T-helper 2 cell treated with Interferon-gamma antibody and Interleukin-4, amounts not matched to agents 5 μg/mL and 100 μg/mL, for 36 hours (primary cell): ENCODE measurements around the gene NSG2.

Experiments
- DNase-seq: peaks from one replicate; pipeline ENCODE4 v3.0.0; 2021; ENCODE audit warnings: low spot score
- H3K27ac Mint-ChIP-seq: one replicate; pipeline ENCODE4 v1.8.0; 2021; ENCODE audit warnings: mild to moderate bottlenecking, mixed read lengths
- H3K27me3 Mint-ChIP-seq: one replicate; pipeline ENCODE4 v1.8.0; 2021; ENCODE audit warnings: low read depth, mixed read lengths
- H3K36me3 Mint-ChIP-seq: one replicate; pipeline ENCODE4 v1.8.0; 2021; ENCODE audit warnings: low read depth, mixed read lengths
- H3K4me1 Mint-ChIP-seq: one replicate; pipeline ENCODE4 v1.8.0; 2021; ENCODE audit warnings: low read depth, mixed read lengths
- H3K4me3 Mint-ChIP-seq: one replicate; pipeline ENCODE4 v1.8.0; 2022; ENCODE audit warnings: mild to moderate bottlenecking, moderate library complexity, mixed read lengths
- H3K9me3 Mint-ChIP-seq: one replicate; pipeline ENCODE4 v1.8.0; 2021; ENCODE audit warnings: mixed read lengths

The NSG2 gene

GRCh38 chr5:174074369-174074768 lies 28.9 kb downstream of the NSG2 start:
- H3K9me3 Mint-ChIP-seq = no peaks in the 10 kb centered on the region
- no peaks in the 10 kb centered on the region for H3K27me3 Mint-ChIP-seq
- no peaks in the 10 kb centered on the region for H3K36me3 Mint-ChIP-seq
- H3K27ac Mint-ChIP-seq = no peak overlapping the region
- H3K4me1 Mint-ChIP-seq = no peaks in the 10 kb centered on the region
- no peak for DNase-seq
- no peak overlapping the region for H3K4me3 Mint-ChIP-seq

- Mint-ChIP-seq H3K36me3 (no peaks in the 10 kb centered on the region), H3K4me1 (no peaks in the 10 kb centered on the region), H3K4me3 (no peak overlapping the region), H3K27me3 (no peaks in the 10 kb centered on the region), H3K27ac (no peak overlapping the region), H3K9me3 (no peaks in the 10 kb centered on the region)
- no peak for DNase-seq
Measured at GRCh38 chr5:174078416-174078815, 32.9 kb downstream of the NSG2 start.

- DNase-seq = no peak
- no peaks in the 10 kb centered on the region for H3K36me3 Mint-ChIP-seq
- H3K4me1 Mint-ChIP-seq = no peaks in the 10 kb centered on the region
- H3K4me3 Mint-ChIP-seq = no peak overlapping the region
- H3K27ac Mint-ChIP-seq = no peak overlapping the region
- no peaks in the 10 kb centered on the region for H3K27me3 Mint-ChIP-seq
- H3K9me3 Mint-ChIP-seq = no peaks in the 10 kb centered on the region
Measured at GRCh38 chr5:174082286-174082685, 36.8 kb downstream of the NSG2 start.

- DNase-seq = no peak
- no peak overlapping the region for H3K4me3 Mint-ChIP-seq
- no peaks in the 10 kb centered on the region for H3K9me3 Mint-ChIP-seq
- no peaks in the 10 kb centered on the region for H3K27me3 Mint-ChIP-seq
- no peaks in the 10 kb centered on the region for H3K36me3 Mint-ChIP-seq
- H3K27ac Mint-ChIP-seq = no peak overlapping the region
- no peaks in the 10 kb centered on the region for H3K4me1 Mint-ChIP-seq
Measured at GRCh38 chr5:174083056-174083827, 37.7 kb downstream of the NSG2 start.

- no peak for DNase-seq
Measured at GRCh38 chr5:174084691-174085154, 39.2 kb downstream of the NSG2 start.

GRCh38 chr5:174086751-174087150 lies 41.2 kb downstream of the NSG2 start:
- Mint-ChIP-seq H3K36me3 (no peaks in the 10 kb centered on the region), H3K4me3 (no peak overlapping the region), H3K27me3 (no peaks in the 10 kb centered on the region), H3K9me3 (no peaks in the 10 kb centered on the region), H3K4me1 (no peaks in the 10 kb centered on the region), H3K27ac (no peak overlapping the region)
- no peak for DNase-seq

More at GRCh38 chr5:174084691-174085154, 39.2 kb downstream of the NSG2 start:
- Mint-ChIP-seq H3K9me3 (no peaks in the 10 kb centered on the region), H3K4me1 (no peaks in the 10 kb centered on the region), H3K27me3 (no peaks in the 10 kb centered on the region), H3K36me3 (no peaks in the 10 kb centered on the region), H3K27ac (no peak overlapping the region), H3K4me3 (no peak overlapping the region)

GRCh38 chr5:174087783-174088182 lies 42.3 kb downstream of the NSG2 start:
- Mint-ChIP-seq H3K36me3 (no peaks in the 10 kb centered on the region), H3K9me3 (no peaks in the 10 kb centered on the region), H3K4me3 (no peak overlapping the region), H3K27me3 (no peaks in the 10 kb centered on the region), H3K4me1 (no peaks in the 10 kb centered on the region), H3K27ac (no peak overlapping the region)
- no peak for DNase-seq

- Mint-ChIP-seq H3K36me3 (no peaks in the 10 kb centered on the region), H3K4me3 (no peak overlapping the region)
- DNase-seq = no peak
Measured at GRCh38 chr5:174090129-174090528, 44.6 kb downstream of the NSG2 start.

GRCh38 chr5:174093123-174093522 lies 47.6 kb downstream of the NSG2 start:
- Mint-ChIP-seq H3K9me3 (no peaks in the 10 kb centered on the region), H3K27me3 (no peaks in the 10 kb centered on the region), H3K36me3 (no peaks in the 10 kb centered on the region), H3K27ac (no peak overlapping the region), H3K4me1 (no peaks in the 10 kb centered on the region), H3K4me3 (no peak overlapping the region)
- DNase-seq = no peak

More at GRCh38 chr5:174090129-174090528, 44.6 kb downstream of the NSG2 start:
- H3K27ac Mint-ChIP-seq = no peak overlapping the region
- no peaks in the 10 kb centered on the region for H3K4me1 Mint-ChIP-seq
- no peaks in the 10 kb centered on the region for H3K9me3 Mint-ChIP-seq
- H3K27me3 Mint-ChIP-seq = no peaks in the 10 kb centered on the region

- H3K27ac Mint-ChIP-seq = no peak overlapping the region
- no peaks in the 10 kb centered on the region for H3K4me1 Mint-ChIP-seq
- no peak overlapping the region for H3K4me3 Mint-ChIP-seq
- no peaks in the 10 kb centered on the region for H3K9me3 Mint-ChIP-seq
- no peaks in the 10 kb centered on the region for H3K36me3 Mint-ChIP-seq
- H3K27me3 Mint-ChIP-seq = no peaks in the 10 kb centered on the region
- no peak for DNase-seq
Measured at GRCh38 chr5:174094857-174095606, 49.5 kb downstream of the NSG2 start.

GRCh38 chr5:174096619-174097018 lies 51.1 kb downstream of the NSG2 start:
- H3K4me1 Mint-ChIP-seq = no peaks in the 10 kb centered on the region

GRCh38 chr5:174097486-174098185 lies 52.1 kb downstream of the NSG2 start:
- DNase-seq = no peak
- H3K9me3 Mint-ChIP-seq = no peaks in the 10 kb centered on the region
- H3K36me3 Mint-ChIP-seq = no peaks in the 10 kb centered on the region
- no peak overlapping the region for H3K27ac Mint-ChIP-seq
- no peaks in the 10 kb centered on the region for H3K4me1 Mint-ChIP-seq
- H3K4me3 Mint-ChIP-seq = no peak overlapping the region
- H3K27me3 Mint-ChIP-seq = no peaks in the 10 kb centered on the region

More at GRCh38 chr5:174096619-174097018, 51.1 kb downstream of the NSG2 start:
- DNase-seq = no peak
- Mint-ChIP-seq H3K36me3 (no peaks in the 10 kb centered on the region), H3K4me3 (no peak overlapping the region), H3K27me3 (no peaks in the 10 kb centered on the region), H3K27ac (no peak overlapping the region), H3K9me3 (no peaks in the 10 kb centered on the region)

GRCh38 chr5:174098694-174099093 lies 53.2 kb downstream of the NSG2 start:
- H3K9me3 Mint-ChIP-seq = no peaks in the 10 kb centered on the region

GRCh38 chr5:174100490-174100889 lies 55.0 kb downstream of the NSG2 start:
- no peaks in the 10 kb centered on the region for H3K9me3 Mint-ChIP-seq
- DNase-seq = no peak
- H3K27ac Mint-ChIP-seq = no peak overlapping the region
- H3K4me1 Mint-ChIP-seq = no peaks in the 10 kb centered on the region
- H3K36me3 Mint-ChIP-seq = no peaks in the 10 kb centered on the region
- H3K27me3 Mint-ChIP-seq = no peaks in the 10 kb centered on the region
- no peak overlapping the region for H3K4me3 Mint-ChIP-seq

More at GRCh38 chr5:174098694-174099093, 53.2 kb downstream of the NSG2 start:
- no peak overlapping the region for H3K27ac Mint-ChIP-seq
- H3K36me3 Mint-ChIP-seq = no peaks in the 10 kb centered on the region
- H3K4me1 Mint-ChIP-seq = no peaks in the 10 kb centered on the region
- no peak for DNase-seq
- no peaks in the 10 kb centered on the region for H3K27me3 Mint-ChIP-seq
- no peak overlapping the region for H3K4me3 Mint-ChIP-seq
